ENCODE data around the gene CASS4.

GRCh38 chr20:56440346-56441007 lies 28.4 kb downstream of the CASS4 start:
- TF ChIP-seq EGR1 (IDR thresholded peaks at IDR 0.05; ENCODE audit: low read depth) (no peak), YY1 (IDR thresholded peaks at IDR 0.05; ENCODE audit: extremely low read depth, insufficient replicate concordance, low read depth, low read length) (no peak), MAX (IDR thresholded peaks at IDR 0.05) (no peak), POLR2A (IDR thresholded peaks at IDR 0.05; ENCODE audit: borderline replicate concordance, extremely low read depth, insufficient read depth, insufficient read length) (no peak), EZH2phosphoT487 (IDR thresholded peaks at IDR 0.05; ENCODE audit: borderline replicate concordance) (no peak), REST (IDR thresholded peaks at IDR 0.05; ENCODE audit: low read depth) (no peak), SP1 (IDR thresholded peaks at IDR 0.05; ENCODE audit: low read depth) (no peak), CTCF (IDR thresholded peaks at IDR 0.05 in 2 of 3, conservative IDR thresholded peaks at IDR 0.05 in 1 of 3; ENCODE audit: borderline replicate concordance in 1 of 3, insufficient read depth in 1 of 3, low read depth in 2 of 3, low read length in 2 of 3) (no peak), FOSL1 (IDR thresholded peaks at IDR 0.05; ENCODE audit: low read depth) (no peak), EZH2 (IDR thresholded peaks at IDR 0.05) (no peak), TCF7L2 (IDR thresholded peaks at IDR 0.05; ENCODE audit: borderline replicate concordance, extremely low read depth, insufficient read depth, insufficient read length) (no peak), CEBPB (IDR thresholded peaks at IDR 0.05; ENCODE audit: low read depth) (no peak), SIN3A (IDR thresholded peaks at IDR 0.05; ENCODE audit: low read depth) (no peak)

Data from HCT116 (cell line).